Measurements from ENCODE around the gene DBNDD1. TPM values are rescaled to one million over a fixed set of nuclear protein-coding genes. Genes with fewer than 3 reads are reported as not detected.

Gene DBNDD1
- total RNA-seq, 2 donors from 2014 or later, result 0.47 to 0.92 TPM

DNA sequence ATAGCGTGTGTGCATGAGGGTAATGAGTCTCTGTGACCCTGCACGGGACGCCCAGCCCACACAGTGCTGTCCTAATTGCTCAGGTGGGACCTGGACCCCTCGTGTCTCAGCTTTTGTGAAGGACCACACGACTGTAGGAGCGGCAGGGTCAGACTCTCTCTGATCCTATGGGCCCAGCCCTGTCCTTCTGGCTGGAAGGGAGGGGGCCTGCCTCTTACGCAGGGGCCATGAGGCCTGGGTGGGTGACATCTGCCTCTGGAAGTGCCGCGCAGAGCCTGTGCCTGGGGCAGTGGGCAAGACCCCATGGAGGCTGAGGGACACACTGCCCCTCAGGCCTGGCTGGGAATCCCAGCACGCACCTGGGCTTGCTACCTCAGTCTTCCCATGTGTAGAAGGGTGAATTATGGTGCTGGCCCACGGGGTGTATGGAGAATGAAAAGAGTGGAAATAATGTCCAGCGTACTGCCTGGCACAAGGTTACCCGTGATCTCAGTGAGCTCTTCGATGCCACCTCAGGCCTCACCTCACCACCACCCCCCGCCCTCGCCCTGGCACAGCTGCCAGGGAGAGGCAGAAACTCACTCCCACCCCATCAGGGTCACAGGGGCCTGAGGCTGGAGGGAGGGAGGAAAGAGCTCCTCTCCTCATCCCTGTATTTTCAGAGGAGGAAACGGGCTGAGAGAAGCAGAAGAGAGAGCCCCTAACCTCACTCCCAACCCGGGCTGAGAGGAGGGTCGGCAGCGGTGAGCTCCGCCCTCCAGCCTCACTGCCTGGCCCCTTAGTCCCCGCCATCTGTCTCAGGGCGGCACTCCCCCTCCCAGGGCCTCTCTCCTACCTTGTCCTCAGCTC, 27.1 kb upstream of the DBNDD1 start:
- Mint-ChIP-seq H3K27me3 (peaks cover 18% of the 10 kb centered on the region), H3K4me1 (peaks cover 4% of the 10 kb centered on the region), H3K36me3 (ENCODE audit: low read depth) (no peaks in the 10 kb centered on the region), H3K4me3 (peak overlapping the region; percentile 52), H3K27ac (no peak overlapping the region)
- DNase-seq (no peak), ATAC-seq (no peak)
- H3K9me3 ChIP-seq (ENCODE audit: control insufficient read depth, low read length, poor library complexity, severe bottlenecking), result no peaks in the 10 kb centered on the region

DNA sequence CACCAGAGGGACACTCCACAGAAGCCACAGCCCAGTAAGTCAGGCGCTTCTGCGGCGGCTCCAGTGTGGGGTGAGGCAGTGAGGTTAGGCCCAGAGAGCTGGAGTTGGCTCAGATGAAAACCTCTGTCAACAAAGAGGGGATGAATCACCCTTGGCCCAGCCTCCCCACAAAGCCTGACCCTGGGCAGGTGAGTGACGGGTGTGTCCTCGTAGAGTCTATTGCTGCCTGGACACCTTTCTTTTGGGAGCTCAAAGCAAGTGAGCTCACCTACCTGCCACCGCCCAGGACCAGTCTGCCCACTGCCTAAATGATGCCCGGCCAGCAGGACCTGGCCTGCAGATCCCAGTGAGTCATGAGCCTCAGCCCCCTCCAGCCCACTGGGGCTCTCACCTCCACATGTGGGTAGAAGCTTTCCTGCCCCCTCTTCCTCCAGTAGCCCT, 24.9 kb upstream of the DBNDD1 start:
- no peaks in the 10 kb centered on the region for H3K36me3 Mint-ChIP-seq (ENCODE audit: low read depth)
- DNase-seq, result no peak
- H3K27ac Mint-ChIP-seq, result no peak overlapping the region
- H3K4me3 Mint-ChIP-seq, result no peak overlapping the region
- ATAC-seq, result no peak
- peaks cover 18% of the 10 kb centered on the region for H3K27me3 Mint-ChIP-seq
- H3K9me3 ChIP-seq (ENCODE audit: control insufficient read depth, low read length, poor library complexity, severe bottlenecking), result no peaks in the 10 kb centered on the region
- peaks cover 4% of the 10 kb centered on the region for H3K4me1 Mint-ChIP-seq

DNA sequence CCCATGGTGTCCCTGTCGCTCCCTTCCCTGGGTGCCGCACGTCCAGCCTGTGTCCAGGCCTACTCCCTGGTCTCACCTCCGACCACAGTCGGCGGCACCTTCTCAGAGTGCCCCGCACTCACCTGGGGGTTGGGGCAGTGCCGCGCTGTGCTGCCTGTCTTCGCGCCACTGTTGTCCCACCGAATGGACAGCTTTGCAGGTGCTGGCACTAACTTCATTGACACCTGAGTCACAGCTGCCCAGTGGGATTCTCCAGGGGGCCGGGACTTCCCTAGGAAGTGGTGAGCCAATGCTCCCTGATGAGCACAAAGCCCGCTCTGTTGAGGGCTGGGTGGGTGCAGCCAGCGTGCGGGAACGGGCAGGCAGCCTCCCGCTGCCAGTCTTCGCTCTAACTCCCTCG, 24.3 kb upstream of the DBNDD1 start:
- H3K27ac Mint-ChIP-seq, result no peak overlapping the region
- no peak overlapping the region for H3K4me3 Mint-ChIP-seq
- H3K27me3 Mint-ChIP-seq, result peaks cover 18% of the 10 kb centered on the region
- no peaks in the 10 kb centered on the region for H3K9me3 ChIP-seq (ENCODE audit: control insufficient read depth, low read length, poor library complexity, severe bottlenecking)
- DNase-seq (no peak), ATAC-seq (no peak)
- peaks cover 4% of the 10 kb centered on the region for H3K4me1 Mint-ChIP-seq
- H3K36me3 Mint-ChIP-seq (ENCODE audit: low read depth), result no peaks in the 10 kb centered on the region

DNA sequence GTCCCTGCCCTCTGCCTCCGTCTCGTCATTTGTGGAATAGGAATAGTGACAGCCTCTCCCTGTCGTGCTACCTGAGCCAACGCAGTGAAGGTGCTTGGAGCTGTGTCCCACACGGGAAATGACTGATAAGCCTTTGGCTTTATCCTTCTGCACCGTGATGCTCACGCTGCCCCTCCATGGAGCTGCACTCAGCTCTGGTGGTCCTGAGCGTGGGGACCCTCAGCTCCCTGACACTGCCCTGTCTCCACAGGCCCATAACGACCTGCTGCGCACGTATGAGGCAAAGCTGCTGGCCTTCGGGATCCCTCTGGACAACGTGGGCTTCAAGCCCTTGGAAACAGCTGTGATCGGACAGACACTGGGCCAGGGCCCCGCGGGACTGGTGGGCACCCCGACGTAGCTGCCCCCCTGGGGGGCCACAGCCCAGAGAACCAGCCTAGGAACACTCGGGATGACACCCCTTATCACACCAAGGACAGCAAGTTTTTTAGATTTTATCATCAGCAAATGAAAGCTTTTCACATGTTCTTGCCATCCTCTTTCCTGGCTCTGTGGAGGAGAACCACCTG, 23.8 kb upstream of the DBNDD1 start:
- ATAC-seq (no peak), DNase-seq (no peak)
- peaks cover 4% of the 10 kb centered on the region for H3K4me1 Mint-ChIP-seq
- H3K27me3 Mint-ChIP-seq, result peaks cover 18% of the 10 kb centered on the region
- H3K36me3 Mint-ChIP-seq (ENCODE audit: low read depth), result no peaks in the 10 kb centered on the region
- no peak overlapping the region for H3K4me3 Mint-ChIP-seq
- no peak overlapping the region for H3K27ac Mint-ChIP-seq
- no peaks in the 10 kb centered on the region for H3K9me3 ChIP-seq (ENCODE audit: control insufficient read depth, low read length, poor library complexity, severe bottlenecking)

DNA sequence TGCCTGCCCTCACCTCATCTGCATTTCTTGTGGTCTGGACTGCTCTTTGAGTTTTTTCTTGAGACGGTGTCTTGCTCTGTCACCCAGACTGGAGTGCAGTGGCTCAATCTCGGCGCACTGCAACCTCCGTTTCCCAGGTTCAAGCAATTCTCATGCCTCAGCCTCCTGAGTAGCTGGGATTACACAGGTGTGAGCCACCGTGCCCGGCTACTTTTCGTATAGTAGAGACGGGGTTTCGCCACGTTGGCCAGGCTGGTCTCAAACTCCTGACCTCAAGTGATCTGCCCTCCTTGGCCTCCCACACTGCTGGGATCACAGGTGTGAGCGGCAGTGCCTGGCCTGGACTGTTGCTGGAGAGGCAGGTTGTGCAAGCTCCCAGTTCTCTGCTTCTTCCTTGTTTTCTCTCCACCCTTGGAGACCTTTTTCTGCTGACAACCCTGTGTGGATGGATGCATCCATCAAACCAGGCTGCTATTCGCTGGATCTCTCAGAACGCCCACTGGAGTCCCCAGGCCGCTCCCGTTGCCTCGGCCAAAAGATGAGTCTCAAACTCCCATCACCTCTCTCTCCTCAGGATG, 22.7 kb upstream of the DBNDD1 start:
- DNase-seq, result no peak
- no peak overlapping the region for H3K4me3 Mint-ChIP-seq
- H3K9me3 ChIP-seq (ENCODE audit: control insufficient read depth, low read length, poor library complexity, severe bottlenecking), result no peaks in the 10 kb centered on the region
- H3K36me3 Mint-ChIP-seq (ENCODE audit: low read depth), result peaks cover under 1% of the 10 kb centered on the region
- ATAC-seq, result no peak
- no peak overlapping the region for H3K27ac Mint-ChIP-seq
- peaks cover 4% of the 10 kb centered on the region for H3K4me1 Mint-ChIP-seq
- H3K27me3 Mint-ChIP-seq, result peaks cover 18% of the 10 kb centered on the region

DNA sequence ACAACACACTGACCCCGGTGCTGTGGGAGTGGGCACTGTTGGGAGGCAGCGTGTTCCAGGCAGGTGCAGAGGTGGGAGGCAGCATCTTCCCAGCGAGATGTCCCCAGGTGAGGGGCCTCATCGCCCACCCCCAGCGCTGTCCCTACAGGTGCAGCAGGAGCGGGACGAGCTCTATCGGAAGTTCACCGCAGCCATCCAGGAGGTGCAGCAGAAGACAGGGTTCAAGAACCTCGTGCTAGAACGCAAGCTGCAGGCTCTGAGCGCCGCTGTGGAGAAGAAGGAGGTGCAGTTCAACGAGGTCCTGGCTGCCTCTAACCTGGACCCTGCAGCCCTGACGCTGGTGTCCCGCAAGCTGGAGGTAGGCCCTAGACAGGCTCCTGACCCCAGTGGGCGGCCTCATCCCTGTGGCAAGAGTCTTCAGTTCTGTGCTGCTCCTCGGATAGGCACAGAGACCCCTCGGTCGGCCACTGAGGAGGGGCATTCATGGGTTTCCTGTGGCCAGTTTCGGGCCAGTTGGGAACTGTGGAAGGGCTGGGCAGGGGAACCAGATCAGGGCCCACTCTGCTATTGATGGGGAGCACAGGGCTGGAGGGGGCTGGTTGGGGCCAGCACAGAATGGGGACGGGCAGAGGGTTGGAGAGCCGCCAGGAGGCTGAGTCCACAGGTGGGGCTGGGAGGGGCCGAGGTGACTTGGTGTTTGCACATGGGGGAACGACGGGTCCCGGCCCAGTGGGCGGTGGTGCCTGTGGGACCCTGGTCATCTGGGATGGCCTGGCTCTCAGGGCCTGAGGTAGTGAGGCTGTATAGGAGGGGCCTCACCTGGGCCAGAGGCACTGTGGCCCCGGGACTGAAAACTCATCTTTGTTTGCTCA, 21.1 kb upstream of the DBNDD1 start:
- H3K27ac Mint-ChIP-seq, result no peak overlapping the region
- DNase-seq, result no peak

DNA sequence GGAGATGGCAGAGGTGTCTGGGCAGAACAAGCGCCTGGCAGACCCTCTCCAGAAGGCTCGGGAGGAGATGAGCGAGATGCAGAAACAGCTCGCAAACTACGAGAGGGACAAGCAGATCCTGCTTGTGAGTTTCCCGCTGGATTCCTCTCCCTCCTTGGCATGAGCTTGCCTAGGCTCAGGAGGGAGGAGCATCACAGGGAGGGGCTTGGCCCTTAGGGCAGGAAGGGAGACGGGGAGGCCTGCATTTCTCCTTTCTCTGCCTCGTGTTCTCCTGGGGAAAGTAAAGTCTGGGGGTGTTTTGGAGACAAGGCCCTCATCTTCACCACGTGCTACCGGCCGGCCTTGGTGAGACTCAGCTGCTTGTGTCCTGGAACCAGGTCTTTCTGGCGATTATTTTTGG, 18.0 kb upstream of the DBNDD1 start:
- H3K36me3 Mint-ChIP-seq (ENCODE audit: low read depth), result peaks cover 10% of the 10 kb centered on the region
- peaks cover 5% of the 10 kb centered on the region for H3K4me1 Mint-ChIP-seq
- DNase-seq (no peak), ATAC-seq (no peak)
- H3K27me3 Mint-ChIP-seq, result no peaks in the 10 kb centered on the region
- no peak overlapping the region for H3K27ac Mint-ChIP-seq
- no peaks in the 10 kb centered on the region for H3K9me3 ChIP-seq (ENCODE audit: control insufficient read depth, low read length, poor library complexity, severe bottlenecking)
- no peak overlapping the region for H3K4me3 Mint-ChIP-seq

More for the DNA sequence above, 21.1 kb upstream of the DBNDD1 start:
- no peak for ATAC-seq
- Mint-ChIP-seq H3K4me1 (no peaks in the 10 kb centered on the region), H3K36me3 (ENCODE audit: low read depth) (peaks cover 7% of the 10 kb centered on the region), H3K27me3 (peaks cover 7% of the 10 kb centered on the region), H3K4me3 (no peak overlapping the region)
- no peaks in the 10 kb centered on the region for H3K9me3 ChIP-seq (ENCODE audit: control insufficient read depth, low read length, poor library complexity, severe bottlenecking)

DNA sequence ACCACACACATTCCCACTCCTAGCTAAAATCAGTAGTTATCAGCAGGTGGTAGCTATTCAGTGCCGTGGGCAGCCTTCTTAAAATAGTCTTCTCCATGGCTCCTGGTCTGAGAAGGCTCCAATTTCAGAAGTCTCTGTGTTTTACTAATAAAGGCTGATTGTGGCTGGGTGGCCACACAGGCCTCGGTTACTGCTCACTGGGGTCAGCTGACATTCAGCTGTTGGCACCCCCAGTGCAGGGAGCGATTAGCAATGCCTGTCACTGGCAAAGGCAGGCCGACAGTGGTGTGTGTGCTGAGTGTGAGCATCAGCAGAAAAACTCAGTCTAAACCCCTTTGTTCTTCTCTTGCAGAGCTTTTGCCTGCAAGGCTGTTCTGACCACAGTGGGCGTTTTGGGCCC, 16.6 kb upstream of the DBNDD1 start:
- H3K27ac Mint-ChIP-seq, result no peak overlapping the region
- peaks cover 5% of the 10 kb centered on the region for H3K4me1 Mint-ChIP-seq
- H3K9me3 ChIP-seq (ENCODE audit: control insufficient read depth, low read length, poor library complexity, severe bottlenecking), result no peaks in the 10 kb centered on the region

DNA sequence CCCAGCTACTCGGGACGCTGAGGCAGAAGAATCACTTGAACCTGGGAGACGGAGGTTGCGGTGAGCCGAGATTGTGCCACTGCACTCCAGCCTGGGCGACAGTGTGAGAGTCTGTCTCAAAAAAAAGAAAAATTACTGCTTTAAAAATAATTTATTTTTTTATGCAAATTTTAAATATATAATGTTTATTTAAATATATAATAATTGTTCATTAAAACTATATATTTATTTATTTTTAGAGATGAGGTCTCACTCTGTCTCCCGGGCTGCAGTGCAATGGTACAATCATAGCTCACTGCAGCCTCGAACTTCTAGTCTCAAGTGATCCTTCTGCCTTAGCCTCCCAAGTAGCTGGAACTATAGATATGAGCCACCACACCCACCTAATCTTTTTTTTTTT, 15.2 kb upstream of the DBNDD1 start:
- peaks cover 5% of the 10 kb centered on the region for H3K4me1 Mint-ChIP-seq
- H3K27me3 Mint-ChIP-seq, result no peaks in the 10 kb centered on the region
- H3K27ac Mint-ChIP-seq, result no peak overlapping the region
- no peaks in the 10 kb centered on the region for H3K9me3 ChIP-seq (ENCODE audit: control insufficient read depth, low read length, poor library complexity, severe bottlenecking)
- H3K4me3 Mint-ChIP-seq, result no peak overlapping the region
- no peak for DNase-seq
- ATAC-seq, result no peak
- H3K36me3 Mint-ChIP-seq (ENCODE audit: low read depth), result peaks cover 17% of the 10 kb centered on the region

More for the DNA sequence above, 16.6 kb upstream of the DBNDD1 start:
- ATAC-seq (no peak), DNase-seq (no peak)
- Mint-ChIP-seq H3K36me3 (ENCODE audit: low read depth) (peaks cover 17% of the 10 kb centered on the region), H3K4me3 (no peak overlapping the region), H3K27me3 (no peaks in the 10 kb centered on the region)

DNA sequence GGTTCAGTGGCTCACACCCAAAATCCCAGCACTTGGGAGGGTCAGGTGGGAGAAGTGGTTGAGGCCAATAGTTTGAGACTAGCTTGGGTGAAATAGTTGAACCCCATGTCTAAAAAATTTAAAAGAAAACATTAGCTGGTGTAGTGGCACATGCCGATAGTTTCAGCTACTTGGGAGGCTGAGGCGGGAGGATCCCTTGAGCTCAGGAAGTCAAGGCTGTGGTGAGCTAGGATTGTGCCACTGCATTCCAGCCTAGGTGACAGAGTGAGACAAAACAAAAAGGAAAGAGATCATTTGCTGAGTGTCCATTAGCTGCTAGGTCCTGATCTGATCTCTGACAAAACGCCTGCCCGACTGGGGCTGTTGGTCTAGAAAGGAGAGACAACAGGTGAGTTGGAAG, 14.1 kb upstream of the DBNDD1 start:
- Mint-ChIP-seq H3K36me3 (ENCODE audit: low read depth) (peaks cover 17% of the 10 kb centered on the region), H3K27ac (peak overlapping the region; percentile 37), H3K4me3 (no peak overlapping the region), H3K4me1 (peaks cover 5% of the 10 kb centered on the region), H3K27me3 (no peaks in the 10 kb centered on the region)
- DNase-seq (no peak), ATAC-seq (no peak)
- no peaks in the 10 kb centered on the region for H3K9me3 ChIP-seq (ENCODE audit: control insufficient read depth, low read length, poor library complexity, severe bottlenecking)

DNA sequence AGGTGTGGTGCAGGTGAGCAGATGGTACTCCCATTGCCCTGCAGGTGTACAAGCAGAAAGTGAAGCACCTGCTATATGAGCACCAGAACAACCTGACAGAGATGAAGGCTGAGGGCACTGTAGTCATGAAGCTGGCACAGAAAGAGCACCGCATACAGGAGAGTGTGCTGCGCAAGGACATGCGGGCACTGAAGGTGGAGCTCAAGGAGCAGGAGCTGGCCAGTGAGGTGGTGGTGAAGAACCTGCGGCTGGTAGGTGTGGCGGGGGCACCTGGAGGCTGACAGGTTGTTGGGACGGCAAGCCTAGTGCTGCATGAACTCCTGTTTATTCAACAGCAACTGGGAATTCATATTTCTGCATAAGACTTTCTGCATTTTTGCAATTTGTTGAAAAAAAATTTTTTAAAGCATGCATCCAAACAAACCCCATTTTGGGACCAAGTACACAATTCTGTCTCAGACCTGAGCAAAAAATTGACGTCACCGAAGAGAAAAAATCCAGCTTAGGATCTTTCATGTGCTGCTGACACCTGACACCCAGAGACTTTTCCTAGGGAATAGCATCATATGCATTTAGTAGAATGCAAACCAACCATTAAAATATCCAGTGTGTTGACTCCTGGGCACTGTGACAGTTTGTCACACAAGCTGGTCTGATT, 13.5 kb upstream of the DBNDD1 start:
- ATAC-seq (no peak), DNase-seq (no peak)
- peaks cover 5% of the 10 kb centered on the region for H3K4me1 Mint-ChIP-seq
- peak overlapping the region; percentile 37 for H3K27ac Mint-ChIP-seq
- peak overlapping the region; percentile 45 for H3K4me3 Mint-ChIP-seq
- H3K27me3 Mint-ChIP-seq, result no peaks in the 10 kb centered on the region
- peaks cover 17% of the 10 kb centered on the region for H3K36me3 Mint-ChIP-seq (ENCODE audit: low read depth)
- H3K9me3 ChIP-seq (ENCODE audit: control insufficient read depth, low read length, poor library complexity, severe bottlenecking), result no peaks in the 10 kb centered on the region

DNA sequence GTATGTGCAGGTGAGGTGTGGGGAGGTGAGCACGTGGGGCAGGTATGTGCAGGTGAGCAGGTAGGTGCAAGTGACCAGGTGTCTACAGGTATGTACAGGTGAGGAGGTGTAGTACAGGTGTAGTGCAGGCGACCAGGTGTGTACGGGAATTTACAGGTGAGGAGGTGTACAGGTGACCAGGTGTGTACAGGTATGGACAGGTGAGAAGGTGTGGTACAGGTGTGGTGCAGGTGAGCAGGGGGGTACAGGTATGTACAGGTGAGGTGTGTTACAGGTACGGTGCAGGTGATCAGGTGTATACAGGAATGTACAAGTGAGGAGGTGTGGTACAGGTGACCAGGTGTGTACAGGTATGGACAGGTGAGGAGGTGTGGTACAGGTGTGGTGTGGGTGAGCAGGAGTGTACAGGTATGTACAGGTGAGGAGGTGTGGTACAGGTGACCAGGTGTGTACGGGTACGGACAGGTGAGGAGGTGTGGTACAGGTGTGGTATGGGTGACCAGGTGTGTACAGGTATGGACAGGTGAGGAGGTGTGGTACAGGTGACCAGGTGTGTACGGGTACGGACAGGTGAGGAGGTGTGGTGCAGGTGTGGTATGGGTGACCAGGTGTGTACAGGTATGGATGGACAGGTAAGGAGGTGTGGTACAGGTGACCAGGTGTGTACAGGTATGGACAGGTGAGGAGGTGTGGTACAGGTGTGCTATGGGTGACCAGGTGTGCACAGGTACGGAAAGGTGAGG, 12.8 kb upstream of the DBNDD1 start:
- ATAC-seq (no peak), DNase-seq (no peak)
- Mint-ChIP-seq H3K27ac (no peak overlapping the region), H3K36me3 (ENCODE audit: low read depth) (peaks cover 17% of the 10 kb centered on the region), H3K27me3 (no peaks in the 10 kb centered on the region), H3K4me3 (peak overlapping the region; percentile 45), H3K4me1 (peaks cover 5% of the 10 kb centered on the region)
- H3K9me3 ChIP-seq (ENCODE audit: control insufficient read depth, low read length, poor library complexity, severe bottlenecking), result no peaks in the 10 kb centered on the region

Data from T-helper 17 cell (primary cell).